Adrenal gland (tissue), 5 donors: Measurements from ENCODE around the gene ADPRS.

Experiments used
- CTCF ChIP-seq, 6 experiments: fragments of 450-650 bp in 4 of 6; fragments of 200-600 bp in 2 of 6; sonication (generic) in 1 of 6; IDR thresholded peaks; 1 replicate in 5 of 6; 2 replicates in 1 of 6; pipeline versions ENCODE4 v1.5.1 to v1.8.0; 2016 to 2021; ENCODE audit warnings: antibody characterized with exemption in 6 of 6, mild to moderate bottlenecking in 2 of 6, moderate library complexity in 1 of 6
- POLR2A ChIP-seq, 2 donors: fragments of 450-650 bp; IDR thresholded peaks; one replicate each; pipeline ENCODE4 v1.6.1; 2017; ENCODE audit warnings: antibody characterized with exemption in 2 of 2, mild to moderate bottlenecking in 2 of 2, moderate library complexity in 1 of 2
- donor health status: DM: no; HTN: no; CAD: no.

GRCh38 chr1:36134505-36135329 is 46.0 kb downstream of the ADPRS start:
- TF ChIP-seq CTCF (IDR thresholded peaks at IDR 0.05) (peak; percentile 48 to 77 (median 64)), POLR2A (IDR thresholded peaks at IDR 0.05) (no peak)
